GM10266 (cell line): ENCODE results near the gene TOMM70.
A peak's percentile ranks its signal among the peaks of the same experiment; 100 is the strongest.

Experiments used
- DNase-seq: peaks from one replicate; pipeline ENCODE4 v3.0.0; 2012; ENCODE audit errors: extremely low spot score
- TF ChIP-seq, protein P1 (sequence below): IDR thresholded peaks from 2 replicates; pipeline ENCODE4 v1.5.1; 2012; ENCODE audit warnings: mild to moderate bottlenecking, low read depth; ENCODE audit not compliant: control insufficient read depth, insufficient read depth; ENCODE audit errors: missing control alignments

Gene TOMM70

DNA sequence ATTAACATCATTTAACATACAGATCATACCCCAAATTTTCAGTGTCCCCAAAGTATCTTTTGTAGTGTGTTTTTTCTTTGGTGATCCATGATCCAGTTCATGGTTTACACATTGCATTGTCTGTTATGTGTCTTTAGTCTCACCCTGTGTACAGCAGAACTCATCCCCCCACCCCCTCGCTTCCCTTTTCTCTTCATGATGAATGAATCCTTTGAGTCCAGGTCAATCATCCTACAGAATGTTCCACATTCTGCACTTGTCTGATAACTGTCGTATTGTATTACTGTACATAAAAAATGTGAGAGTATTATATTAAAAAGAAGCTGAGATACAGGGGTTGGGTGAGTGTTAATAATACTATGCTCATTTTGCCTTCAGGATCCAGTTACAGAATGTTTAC, 80.9 kb downstream of the TOMM70 start:
- TF ChIP-seq, protein P1, sequence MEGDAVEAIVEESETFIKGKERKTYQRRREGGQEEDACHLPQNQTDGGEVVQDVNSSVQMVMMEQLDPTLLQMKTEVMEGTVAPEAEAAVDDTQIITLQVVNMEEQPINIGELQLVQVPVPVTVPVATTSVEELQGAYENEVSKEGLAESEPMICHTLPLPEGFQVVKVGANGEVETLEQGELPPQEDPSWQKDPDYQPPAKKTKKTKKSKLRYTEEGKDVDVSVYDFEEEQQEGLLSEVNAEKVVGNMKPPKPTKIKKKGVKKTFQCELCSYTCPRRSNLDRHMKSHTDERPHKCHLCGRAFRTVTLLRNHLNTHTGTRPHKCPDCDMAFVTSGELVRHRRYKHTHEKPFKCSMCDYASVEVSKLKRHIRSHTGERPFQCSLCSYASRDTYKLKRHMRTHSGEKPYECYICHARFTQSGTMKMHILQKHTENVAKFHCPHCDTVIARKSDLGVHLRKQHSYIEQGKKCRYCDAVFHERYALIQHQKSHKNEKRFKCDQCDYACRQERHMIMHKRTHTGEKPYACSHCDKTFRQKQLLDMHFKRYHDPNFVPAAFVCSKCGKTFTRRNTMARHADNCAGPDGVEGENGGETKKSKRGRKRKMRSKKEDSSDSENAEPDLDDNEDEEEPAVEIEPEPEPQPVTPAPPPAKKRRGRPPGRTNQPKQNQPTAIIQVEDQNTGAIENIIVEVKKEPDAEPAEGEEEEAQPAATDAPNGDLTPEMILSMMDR: no peak
- no peak for DNase-seq

GRCh38 chr3:100317912-100318311, 83.0 kb downstream of the TOMM70 start:
- DNase-seq: peak; percentile 52

DNA sequence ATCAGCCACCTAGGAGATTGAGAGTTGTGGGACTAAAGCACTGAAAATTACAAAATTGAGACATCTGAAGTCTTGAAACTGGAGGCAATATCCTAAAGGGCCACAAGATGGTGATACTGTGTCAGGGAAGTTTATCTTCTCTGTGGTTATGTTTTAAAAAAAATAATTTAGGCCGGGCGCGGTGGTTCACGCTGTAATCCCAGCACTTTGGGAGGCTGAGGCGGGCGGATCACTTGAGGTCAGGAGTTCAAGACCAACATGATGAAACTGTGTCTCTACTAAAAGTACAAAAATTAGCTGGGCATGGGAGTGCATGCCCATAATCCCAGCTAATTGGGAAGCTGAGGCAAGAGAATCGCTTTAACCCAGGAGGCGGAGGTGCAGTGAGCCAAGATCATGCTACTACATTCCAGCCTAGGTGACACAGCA, 84.2 kb downstream of the TOMM70 start:
- DNase-seq: peak; percentile 45
- TF ChIP-seq, protein P1: peak; percentile 62

More at GRCh38 chr3:100317912-100318311, 83.0 kb downstream of the TOMM70 start:
- TF ChIP-seq, protein P1: no peak
